IMR-90 (cell line): ENCODE results near the gene SLC12A7. TPM values are rescaled to one million over a fixed set of nuclear protein-coding genes. Genes with fewer than 3 reads are reported as not detected.

ENCODE experiments used
- ATAC-seq: fragments of 200-7000 bp; cut with Tn5 transposase; 2 replicates; pipeline ENCODE4 v1.9.1; 2020; ENCODE audit warnings: low read depth, mild to moderate bottlenecking, moderate library complexity
- BruUV-seq: library from RNA; stranded (reverse); fragments of 400-500 nt; replicated peaks from 2 replicates; lab custom pipeline; 2021; lab: Mats Ljungman, UMichigan
- CTCF ChIA-PET: fragments of 300-600 bp; formaldehyde crosslinking; extraction: SDS; loops from one replicate; lab custom pipeline; 2021; ENCODE audit warnings: antibody characterized with exemption; lab: Yijun Ruan, JAX
- POLR2A ChIA-PET: fragments of 300-600 bp; sonication (Branson Sonifier 250); formaldehyde crosslinking; loops from one replicate; lab custom pipeline; 2022; ENCODE audit warnings: antibody characterized with exemption; ENCODE audit not compliant: unreplicated experiment; lab: Charles Lee
- DNase-seq: peaks from one replicate; pipeline ENCODE4 v3.0.0; 2013
- H2AFZ ChIP-seq: replicated peaks from 2 replicates; pipeline ENCODE3; 2013; ENCODE audit warnings: low read length, mild to moderate bottlenecking; ENCODE audit not compliant: poor library complexity
- H2AK5ac ChIP-seq: 2 replicates; pipeline ENCODE4 v1.6.1; 2013; ENCODE audit warnings: low read depth, low read length, inconsistent platforms
- H2AK9ac ChIP-seq: replicated peaks from 2 replicates; pipeline ENCODE3; 2013; ENCODE audit warnings: mild to moderate bottlenecking, low read depth, low read length, moderate library complexity; ENCODE audit not compliant: poor library complexity
- H2BK120ac ChIP-seq: 2 replicates; pipeline ENCODE4 v1.6.1; 2013; ENCODE audit warnings: low read depth, low read length, inconsistent platforms
- H2BK15ac ChIP-seq: 3 replicates; pipeline ENCODE4 v1.6.1; 2013; ENCODE audit warnings: low read depth, low read length, inconsistent platforms
- H2BK20ac ChIP-seq: 2 replicates; pipeline ENCODE4 v1.6.1; 2013; ENCODE audit warnings: low read depth, mild to moderate bottlenecking, inconsistent platforms, low read length, moderate library complexity
- H2BK5ac ChIP-seq: 2 replicates; pipeline ENCODE4 v1.6.1; 2013; ENCODE audit warnings: mild to moderate bottlenecking, low read depth, low read length, inconsistent platforms; ENCODE audit not compliant: poor library complexity, severe bottlenecking
- H3K14ac ChIP-seq: replicated peaks from 2 replicates; pipeline ENCODE4 v1.6.1; 2013; ENCODE audit warnings: low read depth, low read length, inconsistent platforms
- H3K18ac ChIP-seq: 2 replicates; pipeline ENCODE4 v1.6.1; 2013; ENCODE audit warnings: low read depth, low read length, control low read depth
- H3K23ac ChIP-seq: 2 replicates; pipeline ENCODE4 v1.6.1; 2013; ENCODE audit warnings: low read depth, low read length, inconsistent platforms
- H3K27ac ChIP-seq: 2 replicates; pipeline ENCODE4 v1.5.1; 2013; ENCODE audit warnings: mild to moderate bottlenecking, control low read depth, low read length; ENCODE audit not compliant: insufficient read depth
- H3K27me3 ChIP-seq: 2 replicates; pipeline ENCODE4 v1.6.1; 2013; ENCODE audit warnings: low read length; ENCODE audit not compliant: control insufficient read depth, insufficient read depth
- H3K36me3 ChIP-seq: 2 replicates; pipeline ENCODE4 v1.6.1; 2013; ENCODE audit warnings: low read length, mixed read lengths; ENCODE audit not compliant: control insufficient read depth, insufficient read depth
- H3K4ac ChIP-seq: 2 replicates; pipeline ENCODE4 v1.6.1; 2013; ENCODE audit warnings: low read depth, low read length, inconsistent platforms
- H3K4me1 ChIP-seq: 2 replicates; pipeline ENCODE4 v1.6.1; 2013; ENCODE audit warnings: low read length, mixed read lengths; ENCODE audit not compliant: control insufficient read depth, insufficient read depth
- H3K4me2 ChIP-seq: 2 replicates; pipeline ENCODE4 v1.6.1; 2013; ENCODE audit warnings: low read depth, mild to moderate bottlenecking, control low read depth, low read length, moderate library complexity
- H3K4me3 ChIP-seq: 2 replicates; pipeline ENCODE4 v1.5.1; 2013; ENCODE audit warnings: low read depth, mild to moderate bottlenecking, control low read depth, low read length, moderate library complexity; ENCODE audit not compliant: insufficient read depth
- H3K56ac ChIP-seq: 2 replicates; pipeline ENCODE4 v1.6.1; 2013; ENCODE audit warnings: low read length, inconsistent platforms; ENCODE audit not compliant: insufficient read depth; ENCODE audit errors: extremely low read depth
- H3K79me1 ChIP-seq, 2 experiments: 2 replicates each; pipeline ENCODE4 v1.6.1; 2013; ENCODE audit warnings: low read length in 2 of 2, inconsistent platforms in 1 of 2, low read depth in 1 of 2
- H3K9ac ChIP-seq: 2 replicates; pipeline ENCODE4 v1.6.1; 2013; ENCODE audit warnings: low read depth, low read length, control low read depth
- H3K9me1 ChIP-seq: 2 replicates; pipeline ENCODE4 v1.6.1; 2013; ENCODE audit warnings: low read length, inconsistent platforms; ENCODE audit not compliant: insufficient read depth
- H3K9me3 ChIP-seq: 2 replicates; pipeline ENCODE4 v1.6.1; 2013; ENCODE audit warnings: low read length; ENCODE audit not compliant: control insufficient read depth, insufficient read depth
- H4K20me1 ChIP-seq: 2 replicates; pipeline ENCODE4 v1.6.1; 2013; ENCODE audit warnings: low read length, inconsistent platforms; ENCODE audit not compliant: insufficient read depth
- H4K5ac ChIP-seq: 2 replicates; pipeline ENCODE4 v1.6.1; 2013; ENCODE audit warnings: mild to moderate bottlenecking, low read depth, low read length, control low read depth
- H4K8ac ChIP-seq, 2 experiments: 2 replicates each; pipeline ENCODE4 v1.6.1; 2013; ENCODE audit warnings: low read depth in 2 of 2, low read length in 2 of 2, control low read depth in 1 of 2, inconsistent platforms in 1 of 2
- H4K91ac ChIP-seq: 2 replicates; pipeline ENCODE4 v1.6.1; 2013; ENCODE audit warnings: low read depth, low read length, inconsistent platforms; ENCODE audit not compliant: insufficient read depth
- BHLHE40 ChIP-seq: fragments of 150-350 bp; IDR thresholded peaks from 2 replicates; pipeline ENCODE4 v1.6.1; 2016; ENCODE audit warnings: mild to moderate bottlenecking, low read depth, low read length
- CEBPB ChIP-seq: IDR thresholded peaks from 2 replicates; pipeline ENCODE4 v1.6.1; 2012; ENCODE audit warnings: low read depth, low read length, improper control_type of control experiment
- CHD1 ChIP-seq: IDR thresholded peaks from 2 replicates; pipeline ENCODE4 v1.6.1; 2012; ENCODE audit warnings: low read depth, low read length, improper control_type of control experiment
- CTCF ChIP-seq: conservative IDR thresholded peaks from 2 replicates; pipeline ENCODE4 v1.5.1; 2012; ENCODE audit warnings: mild to moderate bottlenecking, low read depth, low read length, improper control_type of control experiment
- ELK1 ChIP-seq: fragments of 150-350 bp; IDR thresholded peaks from 2 replicates; pipeline ENCODE4 v1.6.1; 2016; ENCODE audit warnings: low read depth, mild to moderate bottlenecking, low read length, moderate library complexity, borderline replicate concordance
- FOS ChIP-seq: fragments of 150-350 bp; IDR thresholded peaks from 2 replicates; pipeline ENCODE4 v1.6.1; 2016; ENCODE audit warnings: low read depth, low read length
- MAFK ChIP-seq: IDR thresholded peaks from 2 replicates; pipeline ENCODE4 v1.6.1; 2012; ENCODE audit warnings: low read depth, low read length, improper control_type of control experiment
- MAZ ChIP-seq: IDR thresholded peaks from 2 replicates; pipeline ENCODE4 v1.6.1; 2012; ENCODE audit warnings: low read depth, mild to moderate bottlenecking, low read length, improper control_type of control experiment, moderate library complexity, borderline replicate concordance
- MXI1 ChIP-seq: IDR thresholded peaks from 2 replicates; pipeline ENCODE4 v1.6.1; 2012; ENCODE audit warnings: low read depth, mild to moderate bottlenecking, low read length, moderate library complexity, borderline replicate concordance
- NFE2L2 ChIP-seq: fragments of 150-350 bp; IDR thresholded peaks from 2 replicates; pipeline ENCODE4 v1.6.1; 2016; ENCODE audit warnings: low read depth, mild to moderate bottlenecking, low read length
- POLR2A ChIP-seq: IDR thresholded peaks from 2 replicates; pipeline ENCODE4 v1.6.1; 2012; ENCODE audit warnings: mild to moderate bottlenecking, low read depth, low read length
- RAD21 ChIP-seq: IDR thresholded peaks from 2 replicates; pipeline ENCODE4 v1.6.1; 2012; ENCODE audit warnings: low read length, improper control_type of control experiment
- RCOR1 ChIP-seq: IDR thresholded peaks from 2 replicates; pipeline ENCODE4 v1.6.1; 2012; ENCODE audit warnings: mild to moderate bottlenecking, low read length, improper control_type of control experiment; ENCODE audit not compliant: insufficient replicate concordance
- RFX5 ChIP-seq: IDR thresholded peaks from 2 replicates; pipeline ENCODE4 v1.8.0; 2012; ENCODE audit warnings: low read depth, mild to moderate bottlenecking, low read length, moderate library complexity
- SMC3 ChIP-seq: fragments of 150-350 bp; IDR thresholded peaks from 2 replicates; pipeline ENCODE4 v1.6.1; 2016; ENCODE audit warnings: low read depth, mild to moderate bottlenecking, antibody characterized with exemption, low read length, moderate library complexity
- USF2 ChIP-seq: fragments of 150-350 bp; IDR thresholded peaks from 2 replicates; pipeline ENCODE4 v1.6.1; 2017; ENCODE audit warnings: mild to moderate bottlenecking, antibody characterized with exemption, low read length, low read depth
- WGBS, 2 experiments: methylation state at CpG; one replicate each; pipeline versions ENCODE4 v1.1.5 to v1.1.7; 2013; ENCODE audit warnings: missing lambda C conversion rate in 2 of 2; ENCODE audit not compliant: insufficient read length in 1 of 2; ENCODE audit errors: extremely low coverage in 2 of 2; 5-methylcytosine and 5-hydroxymethylcytosine counted together
- dilution Hi-C: fragments of 300-500 bp; cut with HindIII; formaldehyde crosslinking; loops from one replicate; pipeline ENCODE4 v1.14.3; 2018; ENCODE audit warnings: low sequenced_read_pairs; ENCODE audit not compliant: unreplicated experiment
- in situ Hi-C: fragments of 300-500 bp; cut with MboI; formaldehyde crosslinking; loops from 3 replicates; pipeline ENCODE4 v1.14.3; 2019; ENCODE audit warnings: low sequenced_read_pairs, inconsistent platforms, mixed read lengths
- intact Hi-C: fragments of 100-400 bp; cut with micrococcal nuclease; formaldehyde crosslinking; loops from 2 replicates; pipeline ENCODE4 v1.10.0; 2022
- polyA plus RNA-seq, 3 experiments: library from polyadenylated mRNA; depleted of rRNA; stranded (reverse); fragments of >200 nt; gene quantifications; 2 replicates each; pipeline ENCODE4 v1.2.3, GENCODE V29; 2012; ENCODE audit warnings: low replicate concordance in 1 of 3
- total RNA-seq: library from RNA; depleted of rRNA; stranded (reverse); fragments of >200 nt; gene quantifications from 2 replicates; pipeline ENCODE4 v1.2.3, GENCODE V29; 2012

SLC12A7 gene
- total and polyA plus RNA-seq, 2 of the 4 experiments (the other 2 are of a cell fraction): 3.0 to 6.1 TPM

- H3K4me1 ChIP-seq: no peaks in the 10 kb centered on the region
- H2AK9ac ChIP-seq: no peak overlapping the region
- no peak overlapping the region for H3K4ac ChIP-seq
- no peak overlapping the region for H3K4me2 ChIP-seq
- peaks cover 1% of the 10 kb centered on the region; the same call in 1 of the 2 replicates for H3K27me3 ChIP-seq
- no peaks in the 10 kb centered on the region for H4K20me1 ChIP-seq
- H4K91ac ChIP-seq: no peak overlapping the region
- H2BK15ac ChIP-seq: no peak overlapping the region
- no peak overlapping the region for H3K23ac ChIP-seq
- dilution Hi-C loops: no loop called here
- no peak overlapping the region for H3K56ac ChIP-seq
- CTCF ChIA-PET: no interaction called here
- in situ Hi-C loops: no loop called here
- no peak overlapping the region for H2BK5ac ChIP-seq
- H4K8ac ChIP-seq: no peak overlapping the region
- H2AFZ ChIP-seq: no peak overlapping the region
- BruUV-seq: no TSS peak
- H3K4me3 ChIP-seq: no peak overlapping the region
- H2AK5ac ChIP-seq: no peak overlapping the region
- no peak overlapping the region for H3K18ac ChIP-seq
- intact Hi-C loops: no loop called here
- H3K36me3 ChIP-seq: no peaks in the 10 kb centered on the region
- peaks cover 6% of the 10 kb centered on the region; the same call in 1 of the 2 replicates for H3K9me3 ChIP-seq
- 77% methylated on average over 5 of the region's 16 CpGs; no CpG with 5 or more reads in 1 of the 2 experiments for WGBS, 2 experiments
- H3K79me1 ChIP-seq: no peaks in the 10 kb centered on the region
- no peaks in the 10 kb centered on the region for H3K9me1 ChIP-seq
- H3K14ac ChIP-seq: no peak overlapping the region
- POLR2A ChIA-PET: no interaction called here
- H2BK20ac ChIP-seq: no peak overlapping the region
- H4K5ac ChIP-seq: no peak overlapping the region
- TF ChIP-seq NFE2L2 (no peak), USF2 (no peak), SMC3 (no peak), MXI1 (no peak), ELK1 (no peak), POLR2A (no peak), CHD1 (no peak), RCOR1 (no peak), FOS (no peak), CTCF (no peak), MAFK (no peak), RAD21 (no peak), BHLHE40 (no peak), MAZ (no peak), RFX5 (no peak), CEBPB (no peak)
- ATAC-seq (no peak), DNase-seq (no peak)
- no peak overlapping the region for H3K27ac ChIP-seq
- no peak overlapping the region for H3K9ac ChIP-seq
- no peak overlapping the region for H2BK120ac ChIP-seq
These were observed 74.7 kb downstream of the SLC12A7 start for GRCh38 chr5:1037123-1037670.
